Left colon (tissue), 2 donors: ENCODE results near the gene PCDHA7. TPM values are rescaled to one million over a fixed set of nuclear protein-coding genes. Genes with fewer than 3 reads are reported as not detected.
"Not testable (repeated sequence)": the region's sequence is repeated elsewhere in the genome, so short reads cannot be mapped to it uniquely, and the experiment has no call there.

Experiments used
- ATAC-seq: fragments of 200-7000 bp; cut with Tn5 transposase; one replicate; pipeline ENCODE4 v1.9.1; 2020; ENCODE audit warnings: mild to moderate bottlenecking, moderate library complexity
- DNase-seq, 2 donors: peaks; one replicate each; pipeline ENCODE4 v3.0.0-alpha.2; 2020
- intact Hi-C, 2 donors: fragments of 100-400 bp; cut with DNase I in 1 of 2; cut with micrococcal nuclease in 1 of 2; formaldehyde crosslinking; loops; one replicate each; pipeline versions ENCODE4 v1.11.2 to v1.14.0; 2022; cut with DNase I, micrococcal nuclease
- total RNA-seq, 2 donors: library from RNA; stranded (reverse); fragmentation: NEBNext Ultra II Directional; extraction: Animal tissue kit (Norgen Biotek cat#: 25700); gene quantifications; one replicate each; pipeline ENCODE4 v1.2.1, GENCODE V29; 2021
- donor health status: DM: no; HTN: no; CAD: no.
- donor health status: DM: yes; HTN: yes; CAD: no.

Gene PCDHA7
- total RNA-seq, 2 donors from 2014 or later = 0.17 to 0.27 TPM

DNA sequence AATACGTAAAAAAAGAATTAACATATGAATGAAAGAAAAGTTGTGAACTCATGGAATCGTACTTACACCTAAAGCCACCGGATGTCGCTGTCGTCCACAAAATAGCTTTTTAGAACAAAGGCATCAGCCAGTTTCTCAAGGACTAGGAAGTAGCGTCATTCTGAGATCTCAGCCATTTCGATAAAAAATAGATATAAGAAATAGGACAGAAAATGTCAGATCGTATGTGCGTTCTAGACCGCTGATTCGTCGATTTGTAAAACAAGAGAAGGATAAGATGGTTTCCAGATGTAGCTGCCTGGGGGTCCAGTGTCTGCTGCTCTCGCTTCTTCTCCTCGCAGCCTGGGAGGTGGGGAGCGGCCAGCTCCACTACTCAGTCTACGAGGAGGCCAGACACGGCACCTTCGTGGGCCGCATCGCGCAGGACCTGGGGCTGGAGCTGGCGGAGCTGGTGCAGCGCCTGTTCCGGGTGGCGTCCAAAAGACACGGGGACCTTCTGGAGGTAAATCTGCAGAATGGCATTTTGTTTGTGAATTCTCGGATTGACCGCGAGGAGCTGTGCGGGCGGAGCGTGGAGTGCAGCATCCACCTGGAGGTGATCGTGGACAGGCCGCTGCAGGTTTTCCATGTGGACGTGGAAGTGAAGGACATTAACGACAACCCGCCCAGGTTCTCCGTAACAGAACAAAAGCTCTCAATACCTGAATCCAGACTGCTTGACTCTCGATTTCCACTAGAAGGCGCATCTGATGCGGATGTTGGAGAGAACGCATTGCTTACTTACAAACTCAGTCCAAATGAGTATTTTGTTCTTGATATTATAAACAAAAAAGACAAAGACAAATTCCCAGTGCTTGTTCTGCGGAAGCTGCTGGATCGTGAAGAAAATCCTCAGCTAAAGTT, 22.0 kb downstream of the PCDHA7 start, which contains the start of gene PCDHA10:
Gene PCDHA10, plus strand, starts transcription at position 126 of the 903 bp plus-strand sequence. Its CDS starts 152 bp downstream, at position 278.
- intact Hi-C loops = no loop called here
- DNase-seq = no peak
- no peak for ATAC-seq

DNA sequence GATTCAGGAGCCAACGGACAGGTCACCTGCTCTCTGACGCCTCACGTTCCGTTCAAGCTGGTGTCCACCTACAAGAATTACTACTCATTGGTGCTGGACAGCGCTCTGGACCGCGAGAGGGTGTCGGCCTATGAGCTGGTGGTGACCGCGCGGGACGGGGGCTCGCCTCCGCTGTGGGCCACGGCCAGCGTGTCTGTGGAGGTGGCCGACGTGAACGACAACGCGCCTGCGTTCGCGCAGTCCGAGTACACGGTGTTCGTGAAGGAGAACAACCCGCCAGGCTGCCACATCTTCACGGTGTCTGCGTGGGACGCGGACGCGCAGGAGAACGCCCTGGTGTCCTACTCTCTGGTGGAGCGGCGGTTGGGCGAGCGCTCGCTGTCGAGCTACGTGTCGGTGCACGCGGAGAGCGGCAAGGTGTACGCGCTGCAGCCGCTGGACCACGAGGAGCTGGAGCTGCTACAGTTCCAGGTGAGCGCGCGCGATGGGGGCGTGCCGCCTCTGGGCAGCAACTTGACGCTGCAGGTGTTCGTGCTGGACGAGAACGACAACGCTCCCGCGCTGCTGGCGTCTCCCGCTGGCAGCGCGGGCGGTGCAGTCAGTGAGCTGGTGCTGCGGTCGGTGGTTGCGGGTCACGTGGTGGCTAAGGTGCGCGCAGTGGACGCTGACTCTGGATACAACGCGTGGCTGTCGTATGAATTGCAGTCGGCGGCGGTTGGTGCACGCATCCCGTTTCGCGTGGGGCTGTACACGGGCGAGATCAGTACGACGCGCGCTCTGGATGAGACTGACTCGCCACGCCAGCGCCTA, 23.3 kb downstream of the PCDHA7 start:
- intact Hi-C loops = no loop called here
- no peak for ATAC-seq
- no peak for DNase-seq

DNA sequence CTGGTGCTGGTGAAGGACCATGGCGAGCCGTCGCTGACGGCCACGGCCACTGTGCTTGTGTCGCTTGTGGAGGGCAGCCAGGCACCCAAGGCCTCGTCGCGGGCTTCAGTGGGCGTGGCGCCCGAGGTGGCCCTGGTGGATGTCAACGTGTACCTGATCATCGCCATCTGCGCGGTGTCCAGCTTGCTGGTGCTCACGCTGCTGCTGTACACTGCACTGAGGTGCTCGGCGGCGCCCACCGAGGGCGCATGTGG, 23.8 kb downstream of the PCDHA7 start:
- DNase-seq (no peak), ATAC-seq (no peak)
- intact Hi-C loops = no loop called here

GRCh38 chr5:140862441-140863295, 28.6 kb downstream of the PCDHA7 start:
- ATAC-seq = no peak
- intact Hi-C loops = no loop called here
- no peak for DNase-seq

GRCh38 chr5:140868721-140869554, 34.9 kb downstream of the PCDHA7 start, which contains the start of gene PCDHA11:
Gene PCDHA11 (plus strand): TSS chr5:140868957. CDS start chr5:140869104, 147 bp downstream.
- ATAC-seq = no peak
- intact Hi-C loops = no loop called here
- DNase-seq = no peak

DNA sequence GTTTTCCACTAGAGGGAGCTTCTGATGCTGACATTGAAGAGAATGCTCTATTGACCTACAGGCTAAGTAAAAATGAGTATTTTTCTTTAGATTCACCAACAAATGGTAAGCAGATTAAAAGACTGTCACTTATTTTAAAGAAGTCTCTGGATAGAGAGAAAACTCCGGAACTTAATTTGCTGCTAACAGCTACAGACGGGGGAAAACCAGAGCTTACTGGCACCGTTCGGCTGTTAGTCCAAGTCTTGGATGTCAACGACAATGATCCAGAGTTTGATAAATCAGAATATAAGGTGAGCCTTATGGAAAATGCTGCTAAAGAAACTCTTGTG, 35.5 kb downstream of the PCDHA7 start:
- intact Hi-C loops = no loop called here
- ATAC-seq (no peak), DNase-seq (no peak)

GRCh38 chr5:140870221-140871201, 36.4 kb downstream of the PCDHA7 start:
- no peak for ATAC-seq
- intact Hi-C loops = no loop called here
- DNase-seq = no peak

DNA sequence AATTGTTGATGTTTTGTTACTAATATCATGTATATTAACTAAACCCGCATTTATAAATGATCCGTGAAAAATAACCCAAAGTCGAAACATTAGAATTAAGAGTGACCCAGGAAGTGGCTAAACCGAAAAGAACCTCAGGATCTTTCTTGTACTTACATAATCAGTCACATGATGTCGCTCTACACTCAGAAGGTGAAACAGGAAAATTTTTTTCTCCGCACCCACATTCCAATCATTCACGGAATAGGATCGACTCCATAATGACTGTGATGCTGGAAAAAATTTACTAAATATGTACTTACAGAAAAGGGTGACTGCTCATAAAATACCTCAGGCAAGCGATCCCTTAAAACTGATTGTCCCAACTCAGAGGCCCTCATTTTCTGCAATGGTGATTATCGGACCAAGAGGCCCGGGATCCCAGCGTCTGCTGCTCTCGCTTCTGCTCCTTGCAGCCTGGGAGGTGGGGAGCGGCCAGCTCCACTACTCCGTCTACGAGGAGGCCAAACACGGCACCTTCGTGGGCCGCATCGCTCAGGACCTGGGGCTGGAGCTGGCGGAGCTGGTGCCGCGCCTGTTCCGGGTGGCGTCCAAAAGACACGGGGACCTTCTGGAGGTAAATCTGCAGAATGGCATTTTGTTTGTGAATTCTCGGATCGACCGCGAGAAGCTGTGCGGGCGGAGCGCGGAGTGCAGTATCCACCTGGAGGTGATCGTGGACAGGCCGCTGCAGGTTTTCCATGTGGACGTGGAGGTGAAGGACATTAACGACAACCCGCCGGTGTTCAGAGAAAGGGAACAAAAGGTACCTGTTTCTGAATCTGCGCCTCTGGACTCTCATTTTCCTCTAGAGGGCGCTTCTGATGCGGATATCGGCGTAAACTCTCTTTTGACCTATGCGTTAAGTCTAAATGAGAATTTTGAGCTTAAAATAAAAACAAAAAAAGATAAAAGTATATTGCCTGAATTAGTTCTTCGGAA, 41.3 kb downstream of the PCDHA7 start, which contains the start of gene PCDHA12:
Gene PCDHA12, plus strand, starts transcription at position 224 of the 981 bp plus-strand sequence. Its CDS starts 165 bp downstream, at position 389.
- intact Hi-C loops = no loop called here
- DNase-seq (no peak), ATAC-seq (no peak)

- intact Hi-C loops, DNase-seq, ATAC-seq: not testable (repeated sequence)
These were observed 42.6 kb downstream of the PCDHA7 start for GRCh38 chr5:140876541-140877261.

GRCh38 chr5:140877262-140877581, 43.2 kb downstream of the PCDHA7 start:
- DNase-seq (no peak), ATAC-seq (no peak)
- intact Hi-C loops = no loop called here

- ATAC-seq (no peak), DNase-seq (no peak)
- intact Hi-C loops = no loop called here
These were observed 48.0 kb downstream of the PCDHA7 start, which contains the start of gene PCDHA13 for GRCh38 chr5:140881889-140882590. Gene PCDHA13 (plus strand): TSS chr5:140882124. CDS start chr5:140882269, 145 bp downstream.

- ATAC-seq (no peak), DNase-seq (no peak)
- intact Hi-C loops = no loop called here
These were observed 48.5 kb downstream of the PCDHA7 start for GRCh38 chr5:140882591-140882899.

GRCh38 chr5:140883373-140883772, 49.3 kb downstream of the PCDHA7 start:
- no peak for DNase-seq
- intact Hi-C loops = no loop called here
- no peak for ATAC-seq

GRCh38 chr5:140883927-140884697, 50.0 kb downstream of the PCDHA7 start:
- intact Hi-C loops = no loop called here
- no peak for DNase-seq
- ATAC-seq = no peak
